PFSK-1 (cell line): ENCODE measurements around the gene MAP7D3.

Experiments used
- POLR2AphosphoS5 ChIP-seq: IDR thresholded peaks from 2 replicates; pipeline ENCODE4 v1.6.1; 2012; ENCODE audit warnings: low read depth, mild to moderate bottlenecking, control low read depth, low read length, moderate library complexity
- SIN3A ChIP-seq: IDR thresholded peaks from 2 replicates; pipeline ENCODE4 v1.6.1; 2012; ENCODE audit warnings: mild to moderate bottlenecking, low read length, moderate library complexity, borderline replicate concordance; ENCODE audit not compliant: insufficient read depth
- TAF1 ChIP-seq: IDR thresholded peaks from 2 replicates; pipeline ENCODE4 v1.6.1; 2012; ENCODE audit warnings: low read length, control low read depth, borderline replicate concordance; ENCODE audit not compliant: insufficient read depth

DNA sequence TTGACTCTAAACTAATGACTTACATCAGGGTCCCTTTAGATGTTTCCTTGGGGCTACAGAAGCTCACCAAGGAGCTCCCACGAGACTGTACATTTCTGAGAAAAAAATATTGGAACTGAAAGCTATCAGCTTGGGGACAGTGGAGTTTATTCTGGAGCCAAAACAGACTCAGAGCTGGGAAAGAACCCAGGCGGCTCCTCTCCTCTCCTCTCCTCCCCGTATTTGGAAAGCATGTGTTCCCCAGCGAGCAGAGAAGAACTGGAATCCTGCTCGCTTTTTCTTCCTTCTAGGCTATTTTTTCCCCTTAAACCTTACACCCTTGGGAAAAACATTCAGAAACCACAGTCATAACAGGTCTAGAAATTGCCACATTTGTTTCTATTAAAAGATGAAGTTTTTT is 4.3 kb upstream of the MAP7D3 start:
- no peak for TF ChIP-seq POLR2AphosphoS5
- no peak for TF ChIP-seq TAF1
- TF ChIP-seq SIN3A, result no peak
